H1 (cell line): Measurements from ENCODE around the gene GINS3. TPM values are rescaled to one million over a fixed set of nuclear protein-coding genes. Genes with fewer than 3 reads are reported as not detected.

ENCODE experiments used
- CTCF ChIA-PET: fragments of 300-600 bp; sonication (Branson Sonifier 250); formaldehyde crosslinking; loops from one replicate; lab custom pipeline; 2021; ENCODE audit not compliant: partially characterized antibody; lab: Charles Lee
- POLR2A ChIA-PET: fragments of 300-600 bp; sonication (Branson Sonifier 250); formaldehyde crosslinking; loops from one replicate; lab custom pipeline; 2021; ENCODE audit warnings: inconsistent platforms; ENCODE audit not compliant: partially characterized antibody; lab: Charles Lee
- DNase-seq, 2 experiments: peaks; one replicate each; pipeline versions ENCODE4 v3.0.0 to v3.0.0-alpha.2; 2010 to 2022; ENCODE audit warnings: low spot score in 2 of 2, low read depth in 1 of 2, mixed read lengths in 1 of 2
- FAIRE-seq: peaks from 2 replicates; lab custom pipeline; 2011; peaks lifted over from hg19 to GRCh38; lab: Jason Lieb, UNC
- H2AFZ ChIP-seq: 2 replicates; pipeline ENCODE4 v1.8.1; 2012; ENCODE audit warnings: low read length, inconsistent platforms
- H2AK5ac ChIP-seq: 2 replicates; pipeline ENCODE4 v1.6.1; 2013; ENCODE audit warnings: low read depth, low read length
- H2BK120ac ChIP-seq: replicated peaks from 2 replicates; pipeline ENCODE3; 2013; ENCODE audit warnings: low read depth, low read length, inconsistent platforms
- H2BK12ac ChIP-seq: 2 replicates; pipeline ENCODE4 v1.6.1; 2013; ENCODE audit warnings: low read depth, low read length
- H2BK15ac ChIP-seq: 2 replicates; pipeline ENCODE4 v1.6.1; 2013; ENCODE audit warnings: low read length
- H2BK20ac ChIP-seq: 2 replicates; pipeline ENCODE4 v1.6.1; 2013; ENCODE audit warnings: low read length
- H2BK5ac ChIP-seq: 2 replicates; pipeline ENCODE4 v1.6.1; 2013; ENCODE audit warnings: low read depth, low read length
- H3K14ac ChIP-seq: 2 replicates; pipeline ENCODE4 v1.6.1; 2013; ENCODE audit warnings: inconsistent platforms; ENCODE audit not compliant: insufficient read length
- H3K18ac ChIP-seq: 2 replicates; pipeline ENCODE4 v1.6.1; 2013; ENCODE audit warnings: low read length; ENCODE audit errors: extremely low read depth
- H3K23ac ChIP-seq: 2 replicates; pipeline ENCODE4 v1.6.1; 2013; ENCODE audit warnings: inconsistent platforms; ENCODE audit not compliant: insufficient read length
- H3K23me2 ChIP-seq: 2 replicates; pipeline ENCODE4 v1.6.1; 2013; ENCODE audit warnings: low read depth, low read length
- H3K27ac ChIP-seq: 2 replicates; pipeline ENCODE4 v1.6.1; 2011; ENCODE audit warnings: low read depth, low read length, inconsistent platforms
- H3K27me3 ChIP-seq, 4 experiments: replicated peaks in 1 of 4; 1 replicate in 1 of 4; 2 replicates in 3 of 4; pipeline versions ENCODE4 v1.6.1 to v1.8.1; 2011 to 2013; ENCODE audit warnings: low read length in 3 of 4, mild to moderate bottlenecking in 3 of 4, inconsistent platforms in 2 of 4, mixed read lengths in 2 of 4, moderate library complexity in 1 of 4; ENCODE audit not compliant: control insufficient read depth in 3 of 4, insufficient read depth in 3 of 4; ENCODE audit errors: extremely low read depth in 1 of 4
- H3K36me3 ChIP-seq, 4 experiments: 2 replicates each; pipeline versions ENCODE4 v1.6.1 to v1.8.1; 2011 to 2013; ENCODE audit warnings: mild to moderate bottlenecking in 4 of 4, low read length in 3 of 4, moderate library complexity in 2 of 4, control low read depth in 1 of 4, inconsistent platforms in 1 of 4; ENCODE audit not compliant: insufficient read depth in 4 of 4, control insufficient read depth in 2 of 4
- H3K4ac ChIP-seq: replicated peaks from 2 replicates; pipeline ENCODE3; 2013; ENCODE audit warnings: low read length, low read depth, mixed read lengths, inconsistent platforms; ENCODE audit not compliant: insufficient read length
- H3K4me1 ChIP-seq, 4 experiments: replicated peaks in 1 of 4; 1 replicate in 1 of 4; 2 replicates in 3 of 4; pipeline versions ENCODE4 v1.6.1 to v1.8.1; 2011 to 2013; ENCODE audit warnings: low read length in 3 of 4, inconsistent platforms in 2 of 4, mixed read lengths in 1 of 4; ENCODE audit not compliant: insufficient read depth in 4 of 4, control insufficient read depth in 3 of 4
- H3K4me2 ChIP-seq, 2 experiments: 2 replicates each; pipeline versions ENCODE4 v1.6.1 to v1.8.1; 2011 to 2013; ENCODE audit warnings: low read depth in 2 of 2, low read length in 2 of 2, control low read depth in 1 of 2, inconsistent platforms in 1 of 2, mild to moderate bottlenecking in 1 of 2; ENCODE audit not compliant: insufficient read depth in 1 of 2
- H3K4me3 ChIP-seq, 4 experiments: fragments of 200-600, 300-600 bp in 1 of 4; sonication (generic), shearing (Covaris generic), sonication (Bioruptor Twin) in 1 of 4; 2 replicates each; pipeline versions ENCODE4 v1.5.1 to v1.8.1; 2011 to 2016; ENCODE audit warnings: low read length in 4 of 4, low read depth in 3 of 4, control low read depth in 2 of 4, inconsistent platforms in 2 of 4, mild to moderate bottlenecking in 2 of 4, mixed read lengths in 1 of 4, moderate library complexity in 1 of 4; ENCODE audit not compliant: insufficient read depth in 2 of 4; ENCODE audit errors: extremely low read depth in 1 of 4
- H3K56ac ChIP-seq: replicated peaks from 2 replicates; pipeline ENCODE3; 2013; ENCODE audit warnings: low read depth, mild to moderate bottlenecking, mixed read lengths, low read length, inconsistent platforms; ENCODE audit not compliant: insufficient read length
- H3K79me1 ChIP-seq: 2 replicates; pipeline ENCODE4 v1.6.1; 2013; ENCODE audit warnings: low read depth, low read length, control low read depth
- H3K79me2 ChIP-seq, 2 experiments: 2 replicates each; pipeline versions ENCODE4 v1.6.1 to v1.8.1; 2012 to 2013; ENCODE audit warnings: low read length in 2 of 2, mild to moderate bottlenecking in 2 of 2, inconsistent platforms in 1 of 2; ENCODE audit not compliant: insufficient read depth in 2 of 2, control insufficient read depth in 1 of 2
- H3K9ac ChIP-seq, 4 experiments: replicated peaks in 1 of 4; 1 replicate in 1 of 4; 2 replicates in 3 of 4; pipeline versions ENCODE4 v1.6.1 to v1.8.1; 2011 to 2013; ENCODE audit warnings: low read depth in 3 of 4, low read length in 3 of 4, control low read depth in 2 of 4, mild to moderate bottlenecking in 2 of 4, moderate library complexity in 2 of 4, inconsistent platforms in 1 of 4; ENCODE audit errors: extremely low read depth in 1 of 4
- H3K9me3 ChIP-seq, 2 experiments: 2 replicates each; pipeline versions ENCODE4 v1.6.1 to v1.8.1; 2012 to 2013; ENCODE audit warnings: mild to moderate bottlenecking in 2 of 2, moderate library complexity in 2 of 2, control low read depth in 1 of 2, inconsistent platforms in 1 of 2, low read depth in 1 of 2, low read length in 1 of 2, mixed read lengths in 1 of 2; ENCODE audit not compliant: insufficient read depth in 2 of 2
- H4K20me1 ChIP-seq, 2 experiments: replicated peaks in 1 of 2; 2 replicates each; pipeline versions ENCODE3 to v1.8.1; 2011 to 2013; ENCODE audit warnings: inconsistent platforms in 2 of 2, low read length in 2 of 2, mild to moderate bottlenecking in 1 of 2; ENCODE audit not compliant: insufficient read depth in 2 of 2, control insufficient read depth in 1 of 2
- H4K5ac ChIP-seq: 2 replicates; pipeline ENCODE4 v1.6.1; 2013; ENCODE audit warnings: low read length, low read depth, mixed read lengths, inconsistent platforms; ENCODE audit not compliant: insufficient read length
- H4K8ac ChIP-seq: 2 replicates; pipeline ENCODE4 v1.8.0; 2013; ENCODE audit warnings: mild to moderate bottlenecking, moderate library complexity, low read length, inconsistent platforms; ENCODE audit not compliant: insufficient read depth; ENCODE audit errors: extremely low read depth
- H4K91ac ChIP-seq: replicated peaks from 2 replicates; pipeline ENCODE3; 2013; ENCODE audit warnings: low read length, mixed read lengths, inconsistent platforms; ENCODE audit not compliant: insufficient read length
- GABPA ChIP-seq: IDR thresholded peaks from 2 replicates; pipeline ENCODE4 v1.6.1; 2011; ENCODE audit warnings: mild to moderate bottlenecking, low read length, moderate library complexity, borderline replicate concordance; ENCODE audit not compliant: insufficient read depth
- POU5F1 ChIP-seq: IDR thresholded peaks from 2 replicates; pipeline ENCODE4 v1.6.1; 2011; ENCODE audit warnings: low read depth, mild to moderate bottlenecking, low read length, moderate library complexity
- SP4 ChIP-seq: IDR thresholded peaks from 2 replicates; pipeline ENCODE4 v1.6.1; 2012; ENCODE audit warnings: low read length, inconsistent platforms
- SUZ12 ChIP-seq: fragments of 200-600 bp; sonication (generic); IDR thresholded peaks from 2 replicates; pipeline ENCODE4 v1.6.1; 2012; ENCODE audit warnings: mild to moderate bottlenecking, inconsistent platforms, low read length, moderate library complexity, mixed read lengths
- WGBS, 2 experiments: shearing (Covaris generic) in 1 of 2; methylation state at CpG; one replicate each; pipeline versions ENCODE4 v1.1.6 to v1.1.7; 2013 to 2015; ENCODE audit warnings: low lambda C conversion rate in 2 of 2, mixed read lengths in 2 of 2, inconsistent platforms in 1 of 2, low coverage in 1 of 2, missing lambda C conversion rate in 1 of 2; ENCODE audit not compliant: insufficient replicate concordance in 2 of 2, insufficient coverage in 1 of 2, insufficient read length in 1 of 2; ENCODE audit errors: extremely low coverage in 1 of 2, missing lambda C conversion rate in 1 of 2; 5-methylcytosine and 5-hydroxymethylcytosine counted together
- polyA plus RNA-seq, 7 experiments: library from polyadenylated mRNA; depleted of rRNA in 3 of 7; stranded (reverse) in 5 of 7; unstranded in 2 of 7; fragments of >200 nt in 5 of 7; fragments of 200-250 nt in 2 of 7; gene quantifications; 1 replicate in 5 of 7; 2 replicates in 1 of 7; 4 replicates in 1 of 7; pipeline versions ENCODE4 v1.2.1 to v1.2.3, GENCODE V29; 2011 to 2013; ENCODE audit warnings: missing spikeins in 2 of 7, mixed read lengths in 2 of 7
- total RNA-seq: library from RNA; stranded (reverse); fragmentation: NEBNext Ultra II Directional; extraction: Animal tissue kit (Norgen Biotek cat#: 25700); gene quantifications from 2 replicates; pipeline ENCODE4 v1.2.1, GENCODE V29; 2021
- TF ChIP-seq, protein P1 (sequence below): IDR thresholded peaks from 2 replicates; pipeline ENCODE4 v1.6.1; 2011; ENCODE audit warnings: low read length, improper control_type of control experiment

The GINS3 gene
- total and polyA plus RNA-seq, 2 of the 8 experiments (the other 6 are each of a cell fraction or from before 2014, with no cell fraction given): 12.9 to 15.4 TPM

DNA sequence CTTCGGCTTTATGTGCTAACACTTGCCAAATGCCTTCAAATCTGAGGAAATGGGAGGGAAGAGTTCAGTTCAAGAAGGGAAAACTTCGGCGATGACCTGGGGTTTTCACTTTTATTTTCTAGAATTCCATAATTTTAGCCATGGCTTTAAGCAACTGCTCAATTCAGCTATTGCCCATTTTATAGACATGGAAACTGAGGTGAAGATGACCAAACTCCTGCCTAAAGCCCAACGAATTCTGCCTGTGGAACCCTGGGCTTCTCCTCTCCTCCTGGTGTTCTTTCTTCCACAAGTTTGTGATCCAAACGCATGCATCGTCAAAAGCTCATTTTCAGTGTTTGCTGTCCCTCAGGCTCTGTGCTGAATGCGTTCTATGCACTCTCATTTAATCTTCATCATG is 58.3 kb downstream of the GINS3 start:
- Histone ChIP-seq H2AK5ac (no peak overlapping the region), H2BK120ac (no peak overlapping the region), H3K4ac (no peak overlapping the region), H3K79me2 (no peaks in the 10 kb centered on the region), H4K20me1 (peaks cover 0 to 1% of the 10 kb centered on the region in 2 experiments), H3K36me3 (no peaks in the 10 kb centered on the region), H2BK20ac (no peak overlapping the region), H3K9ac (no peak overlapping the region), H3K23ac (no peak overlapping the region), H3K4me3 (no peak overlapping the region), H3K9me3 (no peaks in the 10 kb centered on the region), H4K5ac (no peak overlapping the region), H3K27me3 (no peaks in the 10 kb centered on the region; a peak in 1 of 7 replicates), H2AFZ (no peak overlapping the region), H3K14ac (no peak overlapping the region), H3K56ac (no peak overlapping the region), H2BK12ac (no peak overlapping the region), H3K23me2 (no peaks in the 10 kb centered on the region; the same call in 1 of the 2 replicates), H3K18ac (no peak overlapping the region), H2BK5ac (no peak overlapping the region), H3K27ac (no peak overlapping the region), H4K8ac (no peak overlapping the region), H3K4me1 (no peaks in the 10 kb centered on the region), H2BK15ac (no peak overlapping the region), H3K79me1 (no peaks in the 10 kb centered on the region), H3K4me2 (no peak overlapping the region), H4K91ac (no peak overlapping the region)
- DNase-seq (no peak), FAIRE-seq (no peak)
- 89% methylated on average over 7 of the region's 7 CpGs; no CpG with 5 or more reads in 1 of the 2 experiments for WGBS, 2 experiments
- ChIA-PET CTCF (interaction anchor here (1.2 to 4.8 kb wide), 4 partner anchors 12 to 44 kb away, joined by 3 to 18 read pairs (median 3); no protein-coding TSS in a partner anchor), POLR2A (interaction anchor here (1.5 kb wide), 1 partner anchor 25 kb away, joined by 3 read pairs; no protein-coding TSS in a partner anchor)
- TF ChIP-seq SUZ12 (no peak), POU5F1 (no peak), GABPA (no peak), SP4 (no peak)
- TF ChIP-seq, protein P1, sequence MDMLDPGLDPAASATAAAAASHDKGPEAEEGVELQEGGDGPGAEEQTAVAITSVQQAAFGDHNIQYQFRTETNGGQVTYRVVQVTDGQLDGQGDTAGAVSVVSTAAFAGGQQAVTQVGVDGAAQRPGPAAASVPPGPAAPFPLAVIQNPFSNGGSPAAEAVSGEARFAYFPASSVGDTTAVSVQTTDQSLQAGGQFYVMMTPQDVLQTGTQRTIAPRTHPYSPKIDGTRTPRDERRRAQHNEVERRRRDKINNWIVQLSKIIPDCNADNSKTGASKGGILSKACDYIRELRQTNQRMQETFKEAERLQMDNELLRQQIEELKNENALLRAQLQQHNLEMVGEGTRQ: no peak
